Neutrophil (primary cell): Measurements from ENCODE around the gene FAM163B.

Experiments
- H3K27ac ChIP-seq: fragments of 200-600 bp; sonication (generic); 2 replicates; pipeline ENCODE4 v1.5.1; 2016; ENCODE audit warnings: mild to moderate bottlenecking, moderate library complexity
- H3K27me3 ChIP-seq: fragments of 200-600 bp; sonication (generic); 2 replicates; pipeline ENCODE4 v1.6.0; 2016; ENCODE audit warnings: mild to moderate bottlenecking
- H3K36me3 ChIP-seq: fragments of 200-600 bp; sonication (generic); 2 replicates; pipeline ENCODE4 v1.5.1; 2017
- H3K4me1 ChIP-seq, 2 experiments: fragments of 200-600 bp in 1 of 2; sonication (generic) in 1 of 2; 1 replicate in 1 of 2; 2 replicates in 1 of 2; pipeline versions ENCODE4 v1.5.1 to v1.6.1; 2013 to 2016; ENCODE audit warnings: low read depth in 1 of 2, low read length in 1 of 2, mild to moderate bottlenecking in 1 of 2, moderate library complexity in 1 of 2; ENCODE audit not compliant: control insufficient read depth in 1 of 2, insufficient read depth in 1 of 2
- H3K4me3 ChIP-seq, 2 experiments: fragments of 200-600 bp in 1 of 2; sonication (generic) in 1 of 2; 1 replicate in 1 of 2; 2 replicates in 1 of 2; pipeline ENCODE4 v1.5.1; 2013 to 2016; ENCODE audit warnings: low read depth in 1 of 2, low read length in 1 of 2, mild to moderate bottlenecking in 1 of 2, moderate library complexity in 1 of 2
- H3K9me3 ChIP-seq: fragments of 200-600 bp; sonication (generic); 2 replicates; pipeline ENCODE4 v1.5.1; 2016
- CTCF ChIP-seq: fragments of 200-600 bp; sonication (generic); IDR thresholded peaks from 2 replicates; pipeline ENCODE4 v1.5.1; 2016; ENCODE audit warnings: antibody characterized with exemption

The FAM163B gene

DNA sequence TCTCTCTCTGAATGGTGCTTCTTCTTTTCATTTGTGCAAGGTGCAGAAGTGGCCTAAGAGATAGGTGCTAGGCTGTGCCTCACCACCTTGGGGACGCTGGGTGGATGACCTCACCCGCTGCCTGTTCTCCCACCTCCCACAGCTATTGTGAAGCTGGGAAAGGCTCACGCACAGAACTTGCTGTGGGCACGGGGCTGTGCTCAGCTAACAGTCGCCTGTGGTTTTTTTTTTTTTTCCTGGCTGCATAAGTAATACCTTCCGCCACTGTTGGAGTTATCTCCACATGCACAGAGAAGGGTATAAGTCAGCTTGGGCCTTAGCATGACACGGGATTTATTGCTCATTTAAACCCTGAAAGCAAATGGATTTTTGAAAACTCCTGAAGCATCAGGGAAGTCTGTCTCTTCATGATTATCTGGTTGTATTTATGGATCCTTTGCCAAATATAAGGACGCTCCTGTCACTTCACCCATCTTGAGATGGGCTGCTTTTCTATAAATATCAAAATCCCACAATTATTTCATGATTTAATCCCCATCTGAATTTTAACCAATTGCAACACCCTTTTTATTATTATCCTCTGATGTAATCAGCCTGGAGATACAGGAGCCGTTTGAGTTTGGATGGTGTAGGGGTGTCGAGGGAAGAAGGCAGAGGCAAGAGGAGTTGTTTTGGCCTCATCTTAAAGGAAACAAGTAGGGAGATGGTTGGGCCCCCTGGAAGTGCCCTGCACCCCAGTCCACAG, 36.0 kb upstream of the FAM163B start:
- Histone ChIP-seq H3K36me3 (no peaks in the 10 kb centered on the region), H3K27me3 (no peaks in the 10 kb centered on the region), H3K27ac (no peak overlapping the region), H3K4me1 (no peaks in the 10 kb centered on the region), H3K4me3 (no peak overlapping the region), H3K9me3 (no peaks in the 10 kb centered on the region)
- no peak for TF ChIP-seq CTCF

DNA sequence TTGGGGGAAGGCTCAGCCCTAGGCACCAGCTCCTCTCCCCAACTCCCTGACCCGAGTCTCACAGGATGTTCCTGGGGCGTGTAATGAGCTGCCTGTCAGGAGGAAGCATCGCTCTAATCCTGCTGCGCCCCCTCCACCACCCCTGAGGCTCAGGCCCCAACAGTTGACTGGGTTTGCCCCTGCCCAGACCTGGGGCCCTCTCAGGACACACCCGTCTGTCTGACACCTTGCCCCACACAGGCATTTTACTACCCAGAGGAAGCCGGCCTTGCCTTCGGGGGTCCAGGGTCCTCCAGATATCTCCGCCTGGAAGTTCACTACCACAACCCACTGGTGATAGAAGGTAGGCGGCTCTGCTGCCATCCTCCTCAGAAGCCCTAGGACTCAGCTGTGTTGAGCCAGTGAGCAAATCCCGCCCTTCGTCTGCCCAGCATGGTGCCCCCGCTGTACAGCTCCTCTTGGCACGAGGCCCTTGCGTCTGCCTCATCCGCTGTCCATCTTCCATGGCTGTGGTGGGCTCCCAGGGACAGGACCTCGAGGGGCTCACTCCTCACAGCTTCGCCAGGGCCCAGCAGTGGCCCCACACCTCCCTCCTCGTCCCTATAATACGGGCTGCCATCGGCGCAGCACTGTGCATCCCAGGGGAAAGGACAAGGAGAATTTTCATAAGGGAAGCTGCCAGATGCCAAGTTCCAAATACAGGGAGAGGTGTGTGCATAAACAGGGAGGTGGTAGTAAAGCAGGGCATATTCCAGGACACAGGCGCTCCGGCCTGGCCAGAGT, 35.0 kb upstream of the FAM163B start:
- H3K36me3 ChIP-seq: no peaks in the 10 kb centered on the region
- no peaks in the 10 kb centered on the region for H3K4me1 ChIP-seq
- H3K9me3 ChIP-seq: no peaks in the 10 kb centered on the region
- H3K4me3 ChIP-seq: no peak overlapping the region
- no peaks in the 10 kb centered on the region for H3K27me3 ChIP-seq
- no peak for TF ChIP-seq CTCF
- no peak overlapping the region for H3K27ac ChIP-seq

DNA sequence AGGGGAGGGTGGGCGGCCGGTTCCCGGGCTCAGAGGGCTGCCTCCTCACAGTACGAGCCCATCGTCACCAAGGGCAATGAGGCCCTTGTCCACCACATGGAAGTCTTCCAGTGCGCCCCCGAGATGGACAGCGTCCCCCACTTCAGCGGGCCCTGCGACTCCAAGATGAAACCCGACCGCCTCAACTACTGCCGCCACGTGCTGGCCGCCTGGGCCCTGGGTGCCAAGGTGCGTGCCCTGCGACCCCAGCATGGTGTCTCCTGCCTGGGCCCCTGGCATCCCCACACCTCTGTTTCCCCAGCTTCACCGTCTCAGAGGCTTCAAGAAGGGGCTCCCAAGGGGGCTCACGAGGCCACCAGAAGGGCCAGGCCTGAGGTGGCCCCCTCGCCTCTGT, 34.2 kb upstream of the FAM163B start:
- no peak for TF ChIP-seq CTCF
- Histone ChIP-seq H3K36me3 (no peaks in the 10 kb centered on the region), H3K27ac (no peak overlapping the region), H3K9me3 (no peaks in the 10 kb centered on the region), H3K4me1 (no peaks in the 10 kb centered on the region), H3K27me3 (no peaks in the 10 kb centered on the region), H3K4me3 (no peak overlapping the region)

GRCh38 chr9:133642708-133643361, 33.6 kb upstream of the FAM163B start:
- H3K36me3 ChIP-seq: no peaks in the 10 kb centered on the region
- H3K27ac ChIP-seq: no peak overlapping the region
- TF ChIP-seq CTCF: no peak
- no peaks in the 10 kb centered on the region for H3K9me3 ChIP-seq
- no peaks in the 10 kb centered on the region for H3K4me1 ChIP-seq
- no peak overlapping the region for H3K4me3 ChIP-seq
- no peaks in the 10 kb centered on the region for H3K27me3 ChIP-seq

GRCh38 chr9:133641861-133642595, 32.8 kb upstream of the FAM163B start:
- no peak overlapping the region for H3K4me3 ChIP-seq
- H3K27me3 ChIP-seq: no peaks in the 10 kb centered on the region
- no peak for TF ChIP-seq CTCF
- H3K27ac ChIP-seq: no peak overlapping the region
- H3K36me3 ChIP-seq: no peaks in the 10 kb centered on the region
- no peaks in the 10 kb centered on the region for H3K4me1 ChIP-seq
- H3K9me3 ChIP-seq: no peaks in the 10 kb centered on the region
